ACC112 (cell line): ENCODE results near the gene ACSS1.

ENCODE experiments used
- H2AFZ ChIP-seq: fragments of 200-600 bp; sonication (generic); one replicate; pipeline ENCODE4 v1.6.0; 2017; ENCODE audit warnings: antibody characterized with exemption, low read length; ENCODE audit not compliant: unreplicated experiment
- H3K27ac ChIP-seq: fragments of 200-600 bp; sonication (generic); 2 replicates; pipeline ENCODE4 v1.5.1; 2014; ENCODE audit warnings: low read depth, mild to moderate bottlenecking, antibody characterized with exemption, low read length, moderate library complexity
- H3K27me3 ChIP-seq: fragments of 200-600 bp; sonication (generic); 2 replicates; pipeline ENCODE4 v1.6.1; 2014; ENCODE audit warnings: mild to moderate bottlenecking, antibody characterized with exemption, low read length, moderate library complexity, mixed read lengths; ENCODE audit not compliant: insufficient read depth
- H3K36me3 ChIP-seq: fragments of 200-600 bp; sonication (generic); 2 replicates; pipeline ENCODE4 v1.6.1; 2016; ENCODE audit warnings: mild to moderate bottlenecking, antibody characterized with exemption, low read length, moderate library complexity, mixed read lengths; ENCODE audit not compliant: insufficient read depth
- H3K4me1 ChIP-seq: fragments of 200-600 bp; sonication (generic); one replicate; pipeline ENCODE4 v1.6.1; 2016; ENCODE audit warnings: low read length, mixed read lengths; ENCODE audit not compliant: insufficient read depth, unreplicated experiment, control insufficient read depth
- H3K4me3 ChIP-seq: fragments of 200-600 bp; sonication (generic); 2 replicates; pipeline ENCODE4 v1.5.1; 2014; ENCODE audit warnings: mild to moderate bottlenecking, low read depth, low read length
- H3K79me2 ChIP-seq: fragments of 200-600 bp; sonication (generic); one replicate; pipeline ENCODE4 v1.6.0; 2016; ENCODE audit warnings: low read length; ENCODE audit not compliant: control insufficient read depth, unreplicated experiment, insufficient read depth

Gene ACSS1

DNA sequence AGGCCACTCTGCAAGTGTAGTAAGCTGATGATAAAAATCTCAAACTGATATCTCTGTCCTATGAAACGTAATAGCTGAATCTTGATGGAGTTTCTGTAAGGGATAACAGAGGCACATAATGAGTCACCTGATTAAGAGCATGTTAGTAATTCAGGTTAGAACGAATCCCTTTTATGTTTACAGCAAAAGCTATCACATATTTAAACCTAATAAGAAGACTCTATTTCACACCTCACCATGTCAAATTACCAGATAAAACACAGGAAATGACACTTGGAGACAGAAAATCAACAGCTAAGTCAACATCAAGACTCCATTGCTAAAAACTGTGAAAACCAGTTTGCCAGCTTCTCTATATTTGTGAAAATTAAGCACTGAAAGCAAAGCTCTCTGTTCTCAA, 97.1 kb downstream of the ACSS1 start:
- H3K4me3 ChIP-seq = no peak overlapping the region
- no peaks in the 10 kb centered on the region for H3K4me1 ChIP-seq
- 0 out of 2 replicates have a peak, but pooled peaks cover 3% of the 10 kb centered on the region for H3K36me3 ChIP-seq
- H3K27ac ChIP-seq = no peak overlapping the region
- no peaks in the 10 kb centered on the region for H3K27me3 ChIP-seq
- H3K79me2 ChIP-seq = no peaks in the 10 kb centered on the region
- H2AFZ ChIP-seq = no peak overlapping the region

DNA sequence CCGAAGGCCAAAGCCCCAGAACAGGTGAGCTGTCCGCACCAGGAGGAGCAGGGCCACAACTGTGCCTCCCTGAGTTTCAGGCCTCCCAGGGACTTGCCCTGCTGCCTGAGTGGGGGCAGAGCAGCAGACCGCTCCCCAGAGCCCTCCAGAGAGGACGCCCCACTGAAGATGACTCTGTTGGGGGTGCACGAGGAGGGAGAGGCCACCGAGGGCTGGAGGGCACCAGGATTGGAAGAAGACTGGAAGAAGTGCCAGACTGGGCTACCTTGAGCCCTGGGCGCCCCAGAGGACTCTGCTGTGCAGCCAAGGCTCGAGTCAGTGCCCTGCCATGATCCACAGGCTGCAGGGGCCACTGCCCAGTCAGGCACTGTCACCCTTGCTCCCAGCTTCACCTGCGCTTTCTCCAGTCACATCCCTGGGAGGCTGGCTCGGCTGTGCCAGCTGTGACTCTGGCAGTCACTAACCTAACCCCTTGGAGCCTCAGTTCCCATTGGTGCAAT, 97.6 kb downstream of the ACSS1 start:
- H3K4me1 ChIP-seq = no peaks in the 10 kb centered on the region
- H3K79me2 ChIP-seq = no peaks in the 10 kb centered on the region
- H3K27me3 ChIP-seq = no peaks in the 10 kb centered on the region
- H3K36me3 ChIP-seq = 0 out of 2 replicates have a peak, but pooled peaks cover 3% of the 10 kb centered on the region
- no peak overlapping the region for H3K4me3 ChIP-seq
- H2AFZ ChIP-seq = no peak overlapping the region
- no peak overlapping the region for H3K27ac ChIP-seq

DNA sequence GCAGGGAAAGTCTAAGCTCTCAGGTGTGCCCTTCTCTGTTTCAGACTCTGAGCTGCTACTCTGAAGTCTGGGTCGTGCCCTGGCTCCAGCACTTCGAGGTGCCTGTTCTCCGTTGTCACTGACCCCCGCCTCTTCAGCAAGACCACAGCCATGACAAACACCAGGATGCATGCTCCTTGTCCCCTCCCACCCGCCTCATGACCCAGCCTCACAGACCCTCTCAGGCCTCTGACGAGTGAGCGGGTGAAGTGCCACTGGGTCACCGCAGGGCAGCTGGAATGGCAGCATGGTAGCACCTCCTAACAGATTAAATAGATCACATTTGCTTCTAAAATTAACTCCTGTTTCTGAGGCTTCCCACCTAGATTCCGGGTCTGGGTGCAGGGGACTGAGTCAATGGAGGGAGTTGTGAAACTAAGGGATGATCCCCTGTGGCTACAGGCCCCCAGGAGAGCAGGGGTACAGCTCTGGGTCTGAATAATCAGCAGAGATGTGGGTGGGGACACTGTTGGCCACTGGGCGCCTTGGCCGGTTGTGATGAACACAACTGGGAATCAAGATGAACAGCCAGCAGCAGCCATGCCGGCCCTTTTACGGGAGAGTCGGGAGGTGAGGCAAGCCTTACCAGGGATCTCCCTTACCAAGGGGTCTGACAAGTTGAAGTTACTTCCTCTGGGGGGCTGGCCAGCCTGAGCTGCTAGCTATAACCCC, 98.2 kb downstream of the ACSS1 start:
- Histone ChIP-seq H3K27me3 (no peaks in the 10 kb centered on the region), H2AFZ (no peak overlapping the region), H3K27ac (no peak overlapping the region), H3K79me2 (no peaks in the 10 kb centered on the region), H3K36me3 (0 out of 2 replicates have a peak, but pooled peaks cover 3% of the 10 kb centered on the region), H3K4me1 (no peaks in the 10 kb centered on the region), H3K4me3 (no peak overlapping the region)

- Histone ChIP-seq H3K4me1 (no peaks in the 10 kb centered on the region), H3K27ac (no peak overlapping the region), H3K27me3 (no peaks in the 10 kb centered on the region), H2AFZ (no peak overlapping the region), H3K79me2 (no peaks in the 10 kb centered on the region), H3K4me3 (no peak overlapping the region), H3K36me3 (no peaks in the 10 kb centered on the region)
These were observed 99.2 kb downstream of the ACSS1 start for GRCh38 chr20:24958506-24959385.

DNA sequence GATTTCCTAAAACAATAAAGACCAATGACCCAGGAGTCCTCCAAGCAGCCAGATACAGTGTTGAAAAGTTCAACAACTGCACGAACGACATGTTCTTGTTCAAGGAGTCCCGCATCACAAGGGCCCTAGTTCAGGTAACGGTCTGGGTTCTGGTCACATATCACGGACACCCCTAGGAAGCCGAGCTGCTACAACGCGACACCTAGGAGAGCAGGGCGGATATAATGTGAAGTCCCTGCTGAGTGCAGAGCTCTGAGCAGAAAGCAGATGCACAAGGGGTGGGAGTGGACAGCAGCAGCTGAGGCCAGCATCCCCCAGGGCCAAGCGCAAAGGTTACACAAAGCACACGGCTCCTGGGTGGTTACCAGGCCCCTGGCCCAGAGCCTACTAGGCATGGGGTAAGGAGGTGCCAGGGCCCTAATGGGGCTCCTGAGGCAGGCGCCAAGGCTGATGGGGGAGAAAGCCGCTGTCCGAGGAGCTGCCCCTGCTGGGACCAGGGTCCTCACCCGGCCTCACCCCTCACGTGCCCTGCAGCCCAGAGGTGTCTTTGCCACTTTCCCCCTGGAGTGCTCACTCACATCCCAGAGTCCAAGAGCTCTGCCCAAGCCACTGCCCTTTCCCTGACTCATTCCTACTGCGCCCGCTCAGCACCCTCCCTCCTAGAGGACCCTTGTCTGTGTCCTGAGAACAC, 100.5 kb downstream of the ACSS1 start:
- Histone ChIP-seq H3K4me1 (no peaks in the 10 kb centered on the region), H2AFZ (no peak overlapping the region), H3K36me3 (no peaks in the 10 kb centered on the region), H3K27ac (no peak overlapping the region), H3K4me3 (no peak overlapping the region), H3K79me2 (no peaks in the 10 kb centered on the region), H3K27me3 (no peaks in the 10 kb centered on the region)
